Skeletal muscle tissue (tissue), 4 donors: ENCODE results near the gene CCNL1. TPM values are rescaled to one million over a fixed set of nuclear protein-coding genes. Genes with fewer than 3 reads are reported as not detected.
"Not testable (repeated sequence)": the region's sequence is repeated elsewhere in the genome, so short reads cannot be mapped to it uniquely, and the experiment has no call there.

Experiments
- H3K27ac ChIP-seq: one replicate; pipeline ENCODE4 v1.7.0; 2013; ENCODE audit warnings: mild to moderate bottlenecking, low read depth, low read length, inconsistent platforms
- H3K27me3 ChIP-seq, 3 donors: one replicate each; pipeline ENCODE4 v1.7.0; 2013; ENCODE audit warnings: low read length in 3 of 3; ENCODE audit not compliant: control insufficient read depth in 3 of 3, insufficient read depth in 3 of 3
- H3K36me3 ChIP-seq, 3 donors: one replicate each; pipeline ENCODE4 v1.7.0; 2013; ENCODE audit warnings: low read length in 3 of 3; ENCODE audit not compliant: control insufficient read depth in 3 of 3, insufficient read depth in 3 of 3
- H3K4me1 ChIP-seq, 3 donors: one replicate each; pipeline ENCODE4 v1.7.0; 2013; ENCODE audit warnings: low read length in 3 of 3, mild to moderate bottlenecking in 3 of 3; ENCODE audit not compliant: control insufficient read depth in 3 of 3, insufficient read depth in 3 of 3
- H3K4me3 ChIP-seq, 3 donors: one replicate each; pipeline ENCODE4 v1.7.0; 2013; ENCODE audit warnings: low read length in 3 of 3
- H3K9ac ChIP-seq, 3 donors: one replicate each; pipeline ENCODE4 v1.7.0; 2013; ENCODE audit warnings: low read length in 3 of 3, mild to moderate bottlenecking in 3 of 3, moderate library complexity in 2 of 3, low read depth in 1 of 3
- H3K9me3 ChIP-seq, 3 donors: one replicate each; pipeline ENCODE4 v1.7.0; 2013; ENCODE audit warnings: low read length in 3 of 3; ENCODE audit not compliant: control insufficient read depth in 3 of 3
- total RNA-seq: library from RNA; depleted of rRNA; stranded (reverse); fragments of >200 nt; gene quantifications from one replicate; pipeline ENCODE4 v1.2.3, GENCODE V29; 2014
- donor health status: Osteomylitis.

CCNL1 gene
- total RNA-seq, 1 donor from 2014 or later, result 52.7 TPM

- Histone ChIP-seq H3K4me1 (peaks cover 0 to 4% (median 4%) of the 10 kb centered on the region in 3 donors), H3K27me3 (no peaks in the 10 kb centered on the region), H3K9ac (no peak overlapping the region), H3K27ac (no peak overlapping the region), H3K4me3 (no peak overlapping the region), H3K9me3 (no peaks in the 10 kb centered on the region), H3K36me3 (no peaks in the 10 kb centered on the region)
These were observed 52.3 kb downstream of the CCNL1 start for GRCh38 chr3:157107644-157108133.

GRCh38 chr3:157107037-157107436 lies 52.9 kb downstream of the CCNL1 start:
- Histone ChIP-seq H3K4me3 (no peak overlapping the region), H3K4me1 (peaks cover 0 to 4% (median 4%) of the 10 kb centered on the region in 3 donors), H3K27me3 (no peaks in the 10 kb centered on the region), H3K9ac (no peak overlapping the region), H3K27ac (no peak overlapping the region), H3K9me3 (no peaks in the 10 kb centered on the region), H3K36me3 (no peaks in the 10 kb centered on the region)

- no peaks in the 10 kb centered on the region for H3K9me3 ChIP-seq
- no peaks in the 10 kb centered on the region for H3K27me3 ChIP-seq
- H3K4me3 ChIP-seq, result no peak overlapping the region
- no peak overlapping the region for H3K9ac ChIP-seq
- H3K27ac ChIP-seq, result no peak overlapping the region
- H3K4me1 ChIP-seq, result peaks cover 3 to 6% (median 4%) of the 10 kb centered on the region in 3 donors
- no peaks in the 10 kb centered on the region for H3K36me3 ChIP-seq
These were observed 54.9 kb downstream of the CCNL1 start for GRCh38 chr3:157104928-157105652.

GRCh38 chr3:157104521-157104920 lies 55.4 kb downstream of the CCNL1 start:
- no peaks in the 10 kb centered on the region for H3K36me3 ChIP-seq
- no peak overlapping the region for H3K27ac ChIP-seq
- H3K4me1 ChIP-seq, result peaks cover 4 to 12% (median 9%) of the 10 kb centered on the region in 3 donors
- no peaks in the 10 kb centered on the region for H3K27me3 ChIP-seq
- H3K9me3 ChIP-seq, result no peaks in the 10 kb centered on the region
- H3K9ac ChIP-seq, result no peak overlapping the region
- H3K4me3 ChIP-seq, result no peak overlapping the region

GRCh38 chr3:157103860-157104259 lies 56.1 kb downstream of the CCNL1 start:
- Histone ChIP-seq H3K27ac (no peak overlapping the region), H3K9me3 (no peaks in the 10 kb centered on the region), H3K36me3 (no peaks in the 10 kb centered on the region), H3K27me3 (no peaks in the 10 kb centered on the region), H3K4me1 (peaks cover 4 to 14% (median 9%) of the 10 kb centered on the region in 3 donors), H3K4me3 (no peak overlapping the region), H3K9ac (no peak overlapping the region)

- Histone ChIP-seq H3K27ac (no peak overlapping the region), H3K9ac (no peak overlapping the region), H3K4me3 (no peak overlapping the region), H3K27me3 (no peaks in the 10 kb centered on the region), H3K36me3 (no peaks in the 10 kb centered on the region), H3K4me1 (peaks cover 4 to 14% (median 9%) of the 10 kb centered on the region in 3 donors), H3K9me3 (no peaks in the 10 kb centered on the region)
These were observed 56.7 kb downstream of the CCNL1 start for GRCh38 chr3:157103280-157103679.

GRCh38 chr3:157102595-157102994 lies 57.4 kb downstream of the CCNL1 start:
- not testable (repeated sequence) for H3K9ac ChIP-seq, H3K9me3 ChIP-seq, H3K36me3 ChIP-seq, H3K27ac ChIP-seq, H3K4me3 ChIP-seq, H3K27me3 ChIP-seq
- peaks cover 1 to 10% (median 9%) of the 10 kb centered on the region in 3 donors for H3K4me1 ChIP-seq

- no peaks in the 10 kb centered on the region for H3K36me3 ChIP-seq
- no peak overlapping the region for H3K9ac ChIP-seq
- no peak overlapping the region for H3K4me3 ChIP-seq
- no peak overlapping the region for H3K27ac ChIP-seq
- no peaks in the 10 kb centered on the region for H3K9me3 ChIP-seq
- peaks cover 0 to 10% (median 9%) of the 10 kb centered on the region in 3 donors for H3K4me1 ChIP-seq
- no peaks in the 10 kb centered on the region for H3K27me3 ChIP-seq
These were observed 57.8 kb downstream of the CCNL1 start for GRCh38 chr3:157102098-157102497.

- no peaks in the 10 kb centered on the region for H3K27me3 ChIP-seq
- peaks cover 0 to 10% (median 9%) of the 10 kb centered on the region in 3 donors for H3K4me1 ChIP-seq
- no peak overlapping the region for H3K27ac ChIP-seq
- no peak overlapping the region for H3K4me3 ChIP-seq
- no peaks in the 10 kb centered on the region for H3K9me3 ChIP-seq
- no peak overlapping the region for H3K9ac ChIP-seq
- H3K36me3 ChIP-seq, result no peaks in the 10 kb centered on the region
These were observed 58.5 kb downstream of the CCNL1 start for GRCh38 chr3:157101486-157101885.

GRCh38 chr3:157100608-157101396 lies 59.1 kb downstream of the CCNL1 start:
- H3K27ac ChIP-seq, result no peak overlapping the region
- no peak overlapping the region for H3K9ac ChIP-seq
- H3K36me3 ChIP-seq, result no peaks in the 10 kb centered on the region
- peaks cover 0 to 10% (median 9%) of the 10 kb centered on the region in 3 donors for H3K4me1 ChIP-seq
- no peaks in the 10 kb centered on the region for H3K9me3 ChIP-seq
- H3K4me3 ChIP-seq, result no peak overlapping the region
- H3K27me3 ChIP-seq, result no peaks in the 10 kb centered on the region
